Kidney capillary endothelial cell (primary cell): ENCODE results near the gene TFRC.
A peak's percentile ranks its signal among the peaks of the same experiment; 100 is the strongest.
"Not testable (repeated sequence)": the region's sequence is repeated elsewhere in the genome, so short reads cannot be mapped to it uniquely, and the experiment has no call there.

ENCODE experiments used
- DNase-seq: peaks from one replicate; pipeline ENCODE4 v3.0.0-alpha.2; 2018; ENCODE audit warnings: low spot score

The TFRC gene

GRCh38 chr3:196081002-196081833, 672 bp downstream of the TFRC start:
- peak; percentile 39 for DNase-seq

GRCh38 chr3:196080101-196080846, 1.6 kb downstream of the TFRC start:
- DNase-seq: not testable (repeated sequence)

GRCh38 chr3:196079682-196080081, 2.2 kb downstream of the TFRC start:
- no peak for DNase-seq

GRCh38 chr3:196075013-196075412, 6.9 kb downstream of the TFRC start:
- no peak for DNase-seq

- peak; percentile 61 for DNase-seq
Observed at GRCh38 chr3:196073255-196073753, 8.6 kb downstream of the TFRC start.

- no peak for DNase-seq
Observed at GRCh38 chr3:196072313-196072712, 9.6 kb downstream of the TFRC start.

- DNase-seq: not testable (repeated sequence)
Observed at GRCh38 chr3:196068812-196069211, 13.1 kb downstream of the TFRC start.

GRCh38 chr3:196067439-196067838, 14.5 kb downstream of the TFRC start:
- no peak for DNase-seq

GRCh38 chr3:196063971-196064370, 17.9 kb downstream of the TFRC start:
- DNase-seq: no peak

- no peak for DNase-seq
Observed at GRCh38 chr3:196063456-196063855, 18.4 kb downstream of the TFRC start.

GRCh38 chr3:196063049-196063448, 18.8 kb downstream of the TFRC start:
- DNase-seq: no peak

- DNase-seq: no peak
Observed at GRCh38 chr3:196060834-196061233, 21.1 kb downstream of the TFRC start.

- DNase-seq: no peak
Observed at GRCh38 chr3:196057760-196058331, 24.0 kb downstream of the TFRC start.

GRCh38 chr3:196056371-196056770, 25.5 kb downstream of the TFRC start:
- not testable (repeated sequence) for DNase-seq

- no peak for DNase-seq
Observed at GRCh38 chr3:196055683-196056270, 26.1 kb downstream of the TFRC start.

GRCh38 chr3:196055240-196055639, 26.6 kb downstream of the TFRC start:
- no peak for DNase-seq

GRCh38 chr3:196054661-196055060, 27.2 kb downstream of the TFRC start:
- no peak for DNase-seq

GRCh38 chr3:196053487-196053886, 28.4 kb downstream of the TFRC start:
- DNase-seq: no peak

GRCh38 chr3:196051282-196052076, 30.4 kb downstream of the TFRC start:
- DNase-seq: no peak

GRCh38 chr3:196050597-196050996, 31.3 kb downstream of the TFRC start:
- no peak for DNase-seq

- DNase-seq: no peak
Observed at GRCh38 chr3:196049653-196050052, 32.2 kb downstream of the TFRC start.
